DND-41 (cell line): ENCODE measurements around the gene SEMA3D.

Experiments
- ATAC-seq: fragments of 200-7000 bp; cut with Tn5 transposase; 3 replicates; pipeline ENCODE4 v1.9.1; 2021; ENCODE audit warnings: low read depth; ENCODE audit not compliant: insufficient read depth
- DNase-seq: peaks from one replicate; pipeline ENCODE4 v3.0.0-alpha.2; 2020
- H2AFZ ChIP-seq: 2 replicates; pipeline ENCODE4 v1.6.0; 2012; ENCODE audit warnings: low read depth, low read length
- H3K27ac ChIP-seq: 2 replicates; pipeline ENCODE4 v1.5.1; 2012; ENCODE audit warnings: low read length, inconsistent platforms
- H3K27me3 ChIP-seq: fragments of 200-600 bp; sonication (generic); 2 replicates; pipeline ENCODE4 v1.6.0; 2012; ENCODE audit warnings: low read length, mild to moderate bottlenecking, inconsistent platforms; ENCODE audit not compliant: insufficient read depth, poor library complexity
- H3K36me3 ChIP-seq: 2 replicates; pipeline ENCODE4 v1.5.1; 2012; ENCODE audit warnings: low read length, inconsistent platforms; ENCODE audit not compliant: insufficient read depth
- H3K4me1 ChIP-seq: 2 replicates; pipeline ENCODE4 v1.5.1; 2012; ENCODE audit warnings: mild to moderate bottlenecking, low read length; ENCODE audit not compliant: insufficient read depth
- H3K4me2 ChIP-seq: 2 replicates; pipeline ENCODE4 v1.6.0; 2012; ENCODE audit warnings: mild to moderate bottlenecking, moderate library complexity, low read length, inconsistent platforms; ENCODE audit not compliant: insufficient read depth
- H3K4me3 ChIP-seq, 2 experiments: fragments of 200-600 bp in 1 of 2; shearing (Covaris generic) in 1 of 2; 2 replicates each; pipeline ENCODE4 v1.5.1; 2012 to 2016; ENCODE audit warnings: inconsistent platforms in 2 of 2, low read length in 2 of 2, mild to moderate bottlenecking in 2 of 2, low read depth in 1 of 2, moderate library complexity in 1 of 2
- H3K79me2 ChIP-seq: 2 replicates; pipeline ENCODE4 v1.6.0; 2012; ENCODE audit warnings: low read length, inconsistent platforms; ENCODE audit not compliant: insufficient read depth
- H3K9ac ChIP-seq: 2 replicates; pipeline ENCODE4 v1.6.0; 2012; ENCODE audit warnings: low read depth, mild to moderate bottlenecking, inconsistent platforms, low read length, moderate library complexity
- H3K9me3 ChIP-seq: 2 replicates; pipeline ENCODE4 v1.5.1; 2012; ENCODE audit warnings: low read length, moderate library complexity, mild to moderate bottlenecking, inconsistent platforms; ENCODE audit not compliant: insufficient read depth, severe bottlenecking
- H4K20me1 ChIP-seq: 2 replicates; pipeline ENCODE4 v1.6.0; 2012; ENCODE audit warnings: low read length; ENCODE audit not compliant: insufficient read depth
- EZH2 ChIP-seq: IDR thresholded peaks from 3 replicates; pipeline ENCODE4 v1.6.1; 2012; ENCODE audit warnings: borderline replicate concordance, low read depth, mild to moderate bottlenecking, moderate library complexity, low read length, inconsistent platforms; ENCODE audit not compliant: severe bottlenecking
- TF ChIP-seq, protein P1 (sequence below): IDR thresholded peaks from 2 replicates; pipeline ENCODE4 v1.5.1; 2012; ENCODE audit warnings: borderline replicate concordance, low read length, moderate library complexity, mild to moderate bottlenecking; ENCODE audit not compliant: poor library complexity, severe bottlenecking; ENCODE audit errors: extremely low read depth

SEMA3D gene

DNA sequence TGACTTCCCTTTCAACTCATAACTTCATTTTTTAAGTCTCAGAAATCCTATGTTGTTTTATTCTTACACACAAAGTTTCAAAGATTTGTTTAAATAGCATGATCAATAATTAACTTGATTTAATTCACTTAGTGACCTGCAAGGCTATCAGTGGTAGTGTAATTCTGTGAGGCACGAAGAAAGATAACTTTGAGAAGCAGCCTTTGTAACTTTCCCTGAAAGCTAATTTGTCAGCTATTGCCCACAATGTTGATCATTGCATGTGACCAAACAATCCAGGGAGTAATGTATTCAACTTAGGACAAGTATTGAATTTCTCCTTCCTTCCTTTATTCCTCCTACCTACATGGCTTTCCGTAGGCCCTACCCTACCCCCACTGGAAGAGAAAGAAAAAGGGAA, 111.0 kb downstream of the SEMA3D start:
- Histone ChIP-seq H3K9ac (no peak overlapping the region), H3K4me2 (no peak overlapping the region), H2AFZ (no peak overlapping the region), H3K27ac (no peak overlapping the region), H3K36me3 (no peaks in the 10 kb centered on the region), H3K27me3 (no peaks in the 10 kb centered on the region), H3K9me3 (no peaks in the 10 kb centered on the region), H4K20me1 (no peaks in the 10 kb centered on the region), H3K4me1 (no peaks in the 10 kb centered on the region), H3K4me3 (no peak overlapping the region), H3K79me2 (no peaks in the 10 kb centered on the region)
- ATAC-seq: no peak
- TF ChIP-seq EZH2: no peak
- TF ChIP-seq, protein P1, sequence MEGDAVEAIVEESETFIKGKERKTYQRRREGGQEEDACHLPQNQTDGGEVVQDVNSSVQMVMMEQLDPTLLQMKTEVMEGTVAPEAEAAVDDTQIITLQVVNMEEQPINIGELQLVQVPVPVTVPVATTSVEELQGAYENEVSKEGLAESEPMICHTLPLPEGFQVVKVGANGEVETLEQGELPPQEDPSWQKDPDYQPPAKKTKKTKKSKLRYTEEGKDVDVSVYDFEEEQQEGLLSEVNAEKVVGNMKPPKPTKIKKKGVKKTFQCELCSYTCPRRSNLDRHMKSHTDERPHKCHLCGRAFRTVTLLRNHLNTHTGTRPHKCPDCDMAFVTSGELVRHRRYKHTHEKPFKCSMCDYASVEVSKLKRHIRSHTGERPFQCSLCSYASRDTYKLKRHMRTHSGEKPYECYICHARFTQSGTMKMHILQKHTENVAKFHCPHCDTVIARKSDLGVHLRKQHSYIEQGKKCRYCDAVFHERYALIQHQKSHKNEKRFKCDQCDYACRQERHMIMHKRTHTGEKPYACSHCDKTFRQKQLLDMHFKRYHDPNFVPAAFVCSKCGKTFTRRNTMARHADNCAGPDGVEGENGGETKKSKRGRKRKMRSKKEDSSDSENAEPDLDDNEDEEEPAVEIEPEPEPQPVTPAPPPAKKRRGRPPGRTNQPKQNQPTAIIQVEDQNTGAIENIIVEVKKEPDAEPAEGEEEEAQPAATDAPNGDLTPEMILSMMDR: no peak
- no peak for DNase-seq

DNA sequence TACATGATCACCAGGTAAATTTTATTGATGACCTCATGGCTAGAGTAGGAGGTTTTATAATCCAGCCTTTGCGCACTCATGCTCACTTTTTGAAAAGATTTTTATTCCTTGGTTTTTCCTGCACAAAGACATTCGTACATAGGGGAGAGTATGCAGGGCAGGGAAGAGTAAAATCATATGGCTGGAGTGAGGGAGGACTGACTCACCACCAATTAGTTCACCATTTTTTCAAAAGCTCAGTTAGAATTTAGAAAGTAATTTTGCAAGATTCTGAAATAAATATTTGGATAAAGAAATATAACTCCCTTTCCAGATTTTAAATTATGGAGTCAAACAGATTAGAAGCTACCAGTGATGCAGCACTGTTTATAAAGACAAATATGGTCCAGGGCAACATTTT, 111.9 kb downstream of the SEMA3D start:
- Histone ChIP-seq H3K4me3 (no peak overlapping the region), H3K27me3 (no peaks in the 10 kb centered on the region), H3K4me2 (no peak overlapping the region), H3K9me3 (no peaks in the 10 kb centered on the region), H2AFZ (no peak overlapping the region), H4K20me1 (no peaks in the 10 kb centered on the region), H3K79me2 (no peaks in the 10 kb centered on the region), H3K27ac (no peak overlapping the region), H3K4me1 (no peaks in the 10 kb centered on the region), H3K36me3 (no peaks in the 10 kb centered on the region), H3K9ac (no peak overlapping the region)
- TF ChIP-seq EZH2: no peak
- TF ChIP-seq, protein P1: no peak
- ATAC-seq: no peak
- no peak for DNase-seq

- TF ChIP-seq, protein P1: no peak
- TF ChIP-seq EZH2: no peak
- H3K4me1 ChIP-seq: no peaks in the 10 kb centered on the region
- H3K27me3 ChIP-seq: no peaks in the 10 kb centered on the region
- no peaks in the 10 kb centered on the region for H3K36me3 ChIP-seq
- no peak overlapping the region for H2AFZ ChIP-seq
- no peak overlapping the region for H3K4me2 ChIP-seq
- ATAC-seq: no peak
- no peaks in the 10 kb centered on the region for H3K9me3 ChIP-seq
- no peak overlapping the region for H3K9ac ChIP-seq
- H3K4me3 ChIP-seq: no peak overlapping the region
- no peaks in the 10 kb centered on the region for H4K20me1 ChIP-seq
- H3K27ac ChIP-seq: no peak overlapping the region
- no peaks in the 10 kb centered on the region for H3K79me2 ChIP-seq
- DNase-seq: no peak
Observed at GRCh38 chr7:85074016-85074415, 112.8 kb downstream of the SEMA3D start.

- Histone ChIP-seq H2AFZ (no peak overlapping the region), H3K4me3 (no peak overlapping the region), H3K79me2 (no peaks in the 10 kb centered on the region), H4K20me1 (no peaks in the 10 kb centered on the region), H3K27me3 (no peaks in the 10 kb centered on the region), H3K9me3 (no peaks in the 10 kb centered on the region), H3K36me3 (no peaks in the 10 kb centered on the region), H3K4me1 (no peaks in the 10 kb centered on the region), H3K9ac (no peak overlapping the region), H3K27ac (no peak overlapping the region), H3K4me2 (no peak overlapping the region)
- TF ChIP-seq, protein P1: no peak
- no peak for TF ChIP-seq EZH2
- DNase-seq (no peak), ATAC-seq (no peak)
Observed at GRCh38 chr7:85070967-85071628, 115.8 kb downstream of the SEMA3D start.
